ENCODE results near the gene SRC. TPM values are rescaled to one million over a fixed set of nuclear protein-coding genes. Genes with fewer than 3 reads are reported as not detected.
A peak's percentile ranks its signal among the peaks of the same experiment; 100 is the strongest.

Gene SRC
- polyA plus RNA-seq, 3 donors from 2014 or later: 0.82 to 4.1 TPM; not detected in 1

DNA sequence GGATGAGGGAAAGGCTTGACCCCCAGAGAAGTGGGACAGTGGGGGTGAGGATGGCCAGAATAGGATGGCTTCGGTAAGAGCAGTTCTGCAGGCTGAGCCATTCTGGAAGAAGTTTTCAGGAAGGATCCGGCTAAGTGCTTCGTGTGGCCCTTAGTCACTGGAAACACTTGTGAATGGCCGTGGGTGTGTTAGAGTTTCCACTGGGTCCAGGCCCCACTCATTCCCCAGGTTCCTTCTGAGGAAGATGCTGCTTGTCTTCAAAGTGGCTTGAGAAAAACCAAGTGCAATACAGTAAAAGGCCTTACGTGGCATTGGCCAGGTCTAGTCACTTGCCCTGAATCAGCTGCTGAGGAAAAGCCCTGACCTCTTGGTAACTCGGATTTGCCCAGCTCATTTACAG is 28.6 kb upstream of the SRC start:
- no peaks in the 10 kb centered on the region for H3K27me3 Mint-ChIP-seq (ENCODE audit: low read depth in 3 of 3)
- H3K4me3 Mint-ChIP-seq: no peak overlapping the region
- H3K27ac Mint-ChIP-seq: peak overlapping the region in 5 of 6 donors; percentile 26 to 97 (median 91)
- DNase-seq: no peak
- H3K4me1 Mint-ChIP-seq: peaks cover 31 to 39% of the 10 kb centered on the region in 2 donors
- H3K36me3 Mint-ChIP-seq: peaks cover 8 to 16% (median 10%) of the 10 kb centered on the region in 3 donors
- H3K9me3 Mint-ChIP-seq: no peaks in the 10 kb centered on the region

DNA sequence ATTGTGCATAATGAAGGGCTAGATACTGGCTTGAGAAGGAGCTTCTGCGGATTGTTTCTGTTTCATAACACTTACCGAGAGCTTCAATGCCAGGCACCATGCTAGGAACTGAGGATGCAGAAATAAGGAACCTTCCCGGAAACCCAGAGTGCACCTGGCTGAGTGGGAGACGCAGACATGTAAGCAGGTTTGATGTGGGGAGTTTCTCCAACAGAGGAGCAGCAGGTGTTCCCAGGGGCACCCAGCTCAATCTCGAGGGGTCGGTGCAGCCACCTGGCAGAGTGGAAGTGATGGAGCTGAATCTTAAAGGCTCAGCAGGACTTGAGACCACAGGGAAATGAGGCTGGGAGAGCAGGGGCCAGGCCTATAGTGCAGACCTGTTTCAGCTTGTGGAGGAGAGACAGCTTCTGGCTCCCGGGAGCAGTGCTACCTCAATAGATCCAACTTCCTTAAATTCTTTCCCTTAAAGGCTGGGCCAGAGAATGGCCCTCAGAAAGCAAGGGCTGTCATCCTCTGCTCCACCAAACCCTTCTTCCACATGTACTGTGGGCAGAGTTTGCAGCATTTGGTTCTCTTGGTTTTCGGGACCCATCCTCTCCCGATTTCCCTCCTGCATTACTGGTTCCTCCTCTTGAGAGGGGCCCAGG is 27.8 kb upstream of the SRC start:
- DNase-seq: no peak
- no peaks in the 10 kb centered on the region for H3K9me3 Mint-ChIP-seq
- peaks cover 10 to 16% (median 11%) of the 10 kb centered on the region in 3 donors for H3K36me3 Mint-ChIP-seq
- peak overlapping the region in 4 of 6 donors; percentile 33 to 92 (median 58) for H3K27ac Mint-ChIP-seq
- H3K4me1 Mint-ChIP-seq: peaks cover 29 to 39% of the 10 kb centered on the region in 2 donors
- H3K4me3 Mint-ChIP-seq: no peak overlapping the region
- H3K27me3 Mint-ChIP-seq (ENCODE audit: low read depth in 3 of 3): no peaks in the 10 kb centered on the region

DNA sequence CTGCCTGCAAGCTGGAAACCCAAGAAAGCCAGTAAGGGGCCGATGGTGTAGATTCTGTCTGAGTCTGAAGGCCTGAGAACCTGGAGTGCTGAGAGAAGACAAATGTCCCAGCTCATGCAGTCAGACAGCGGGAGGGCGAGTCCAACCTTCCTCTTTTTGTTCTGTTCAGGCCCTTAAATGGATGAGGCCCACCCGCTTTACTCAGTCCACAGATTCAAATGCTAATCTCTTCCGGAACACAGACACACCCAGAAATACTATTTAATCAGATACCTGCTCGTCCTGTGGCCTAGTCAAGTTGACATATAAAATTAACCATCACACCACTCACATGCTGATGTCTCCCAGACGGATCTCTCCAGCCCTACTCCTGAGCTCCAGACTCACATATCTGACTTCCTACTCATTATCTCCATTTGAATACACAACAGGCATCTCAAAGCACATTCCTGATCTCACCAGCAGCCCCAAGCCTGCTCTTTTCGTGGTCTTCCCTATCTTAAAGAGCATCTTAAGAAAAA is 26.7 kb upstream of the SRC start:
- Mint-ChIP-seq H3K9me3 (no peaks in the 10 kb centered on the region), H3K4me1 (peaks cover 27 to 32% of the 10 kb centered on the region in 2 donors), H3K36me3 (peaks cover 10 to 13% (median 11%) of the 10 kb centered on the region in 3 donors), H3K27ac (peak overlapping the region in 2 of 6 donors; percentile 43 to 45), H3K27me3 (ENCODE audit: low read depth in 3 of 3) (no peaks in the 10 kb centered on the region), H3K4me3 (no peak overlapping the region)
- no peak for DNase-seq

DNA sequence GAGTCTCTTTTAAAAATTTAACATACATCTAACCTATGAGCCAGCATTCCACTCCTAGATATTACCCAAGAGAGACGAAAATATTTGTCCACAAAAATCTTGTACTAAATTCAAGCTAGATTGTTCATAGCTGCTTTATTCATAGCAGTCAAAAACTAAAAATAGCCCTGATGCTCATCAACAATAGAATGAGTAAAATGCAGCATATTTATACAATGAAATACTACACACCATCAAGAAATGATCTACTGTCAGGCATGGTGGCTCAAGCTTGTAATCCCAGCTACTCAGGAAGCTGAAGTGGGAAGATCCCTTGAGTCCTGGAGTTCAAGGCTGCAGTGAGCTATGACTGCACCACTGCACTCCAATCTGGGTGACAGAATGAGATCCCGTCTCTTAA is 22.0 kb upstream of the SRC start:
- Mint-ChIP-seq H3K36me3 (peaks cover 0 to 9% (median 7%) of the 10 kb centered on the region in 3 donors), H3K4me3 (no peak overlapping the region), H3K27ac (no peak overlapping the region), H3K4me1 (no peaks in the 10 kb centered on the region), H3K9me3 (no peaks in the 10 kb centered on the region), H3K27me3 (ENCODE audit: low read depth in 3 of 3) (no peaks in the 10 kb centered on the region)
- DNase-seq: no peak

DNA sequence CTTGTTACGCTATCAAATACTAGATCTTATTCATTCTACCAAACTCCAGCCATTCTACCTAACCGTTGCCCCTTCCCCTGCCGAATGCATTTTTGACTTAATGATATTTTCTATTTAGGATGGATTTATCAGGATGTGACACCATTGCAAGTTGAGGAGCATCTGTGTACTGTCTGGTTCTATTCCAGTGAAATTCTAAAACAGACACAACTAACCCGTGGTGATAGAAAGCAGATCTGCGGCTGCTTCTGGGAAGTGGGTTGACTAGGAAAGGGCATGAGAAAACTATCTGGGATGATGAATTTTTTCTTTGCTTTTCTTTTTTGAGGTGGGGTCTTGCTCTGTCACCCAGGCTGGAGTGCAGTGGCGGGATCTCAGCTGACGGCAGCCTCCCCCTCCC is 20.7 kb upstream of the SRC start:
- Mint-ChIP-seq H3K4me1 (no peaks in the 10 kb centered on the region), H3K27ac (no peak overlapping the region)

DNA sequence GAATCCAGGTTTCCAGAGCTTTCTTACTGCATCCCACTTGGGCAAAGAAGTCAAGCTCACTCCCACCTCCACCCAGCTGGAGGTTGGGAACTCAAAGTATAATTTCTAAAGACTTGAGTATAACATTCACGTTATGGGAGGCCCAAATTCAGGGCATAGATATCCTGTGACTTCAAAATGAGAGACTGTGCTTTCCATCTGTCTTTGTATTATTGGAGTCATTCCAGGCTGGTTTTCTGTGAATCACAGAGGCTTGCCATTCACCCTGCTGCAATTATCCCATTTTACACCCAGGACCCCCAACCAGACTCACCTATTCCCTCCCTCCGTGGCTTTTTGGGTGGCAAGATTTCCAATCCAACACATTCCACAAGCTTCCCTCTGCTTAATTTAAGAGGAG is 19.3 kb upstream of the SRC start:
- H3K9me3 Mint-ChIP-seq: no peaks in the 10 kb centered on the region
- H3K4me3 Mint-ChIP-seq: no peak overlapping the region
- peaks cover 0 to 5% (median 0%) of the 10 kb centered on the region in 3 donors for H3K27me3 Mint-ChIP-seq (ENCODE audit: low read depth in 3 of 3)
- no peak for DNase-seq
- H3K36me3 Mint-ChIP-seq: peaks cover 0 to 8% (median 4%) of the 10 kb centered on the region in 3 donors
- H3K27ac Mint-ChIP-seq: no peak overlapping the region
- H3K4me1 Mint-ChIP-seq: no peaks in the 10 kb centered on the region

More for the DNA sequence above, 20.7 kb upstream of the SRC start:
- Mint-ChIP-seq H3K27me3 (ENCODE audit: low read depth in 3 of 3) (peaks cover 0 to under 1% (median 0%) of the 10 kb centered on the region in 3 donors), H3K4me3 (no peak overlapping the region), H3K9me3 (no peaks in the 10 kb centered on the region), H3K36me3 (peaks cover 0 to 8% (median 4%) of the 10 kb centered on the region in 3 donors)
- DNase-seq: no peak

DNA sequence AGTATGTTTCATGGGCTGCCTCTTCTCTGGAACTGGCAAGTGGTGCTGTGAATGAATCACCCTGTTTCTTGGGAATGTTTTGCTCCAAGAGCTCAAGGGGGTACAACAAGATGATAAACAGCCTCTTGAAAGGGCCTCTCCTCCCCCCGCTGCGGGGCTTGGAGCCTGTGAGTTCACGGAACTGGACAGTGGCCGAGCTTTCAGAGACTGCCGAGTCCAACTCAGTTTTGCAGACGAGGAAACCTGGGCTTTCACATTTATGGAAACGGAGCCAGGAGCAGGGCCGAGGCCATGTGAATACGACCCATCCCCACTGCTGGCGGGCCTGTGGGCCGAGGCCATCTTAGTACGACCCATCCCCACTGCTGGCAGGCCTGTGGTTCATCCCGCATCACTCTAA is 18.2 kb upstream of the SRC start:
- Mint-ChIP-seq H3K4me1 (no peaks in the 10 kb centered on the region), H3K4me3 (no peak overlapping the region), H3K27ac (no peak overlapping the region), H3K36me3 (peaks cover 0 to 6% (median 3%) of the 10 kb centered on the region in 3 donors), H3K9me3 (no peaks in the 10 kb centered on the region), H3K27me3 (ENCODE audit: low read depth in 3 of 3) (peaks cover 0 to 5% (median 2%) of the 10 kb centered on the region in 3 donors)
- no peak for DNase-seq

DNA sequence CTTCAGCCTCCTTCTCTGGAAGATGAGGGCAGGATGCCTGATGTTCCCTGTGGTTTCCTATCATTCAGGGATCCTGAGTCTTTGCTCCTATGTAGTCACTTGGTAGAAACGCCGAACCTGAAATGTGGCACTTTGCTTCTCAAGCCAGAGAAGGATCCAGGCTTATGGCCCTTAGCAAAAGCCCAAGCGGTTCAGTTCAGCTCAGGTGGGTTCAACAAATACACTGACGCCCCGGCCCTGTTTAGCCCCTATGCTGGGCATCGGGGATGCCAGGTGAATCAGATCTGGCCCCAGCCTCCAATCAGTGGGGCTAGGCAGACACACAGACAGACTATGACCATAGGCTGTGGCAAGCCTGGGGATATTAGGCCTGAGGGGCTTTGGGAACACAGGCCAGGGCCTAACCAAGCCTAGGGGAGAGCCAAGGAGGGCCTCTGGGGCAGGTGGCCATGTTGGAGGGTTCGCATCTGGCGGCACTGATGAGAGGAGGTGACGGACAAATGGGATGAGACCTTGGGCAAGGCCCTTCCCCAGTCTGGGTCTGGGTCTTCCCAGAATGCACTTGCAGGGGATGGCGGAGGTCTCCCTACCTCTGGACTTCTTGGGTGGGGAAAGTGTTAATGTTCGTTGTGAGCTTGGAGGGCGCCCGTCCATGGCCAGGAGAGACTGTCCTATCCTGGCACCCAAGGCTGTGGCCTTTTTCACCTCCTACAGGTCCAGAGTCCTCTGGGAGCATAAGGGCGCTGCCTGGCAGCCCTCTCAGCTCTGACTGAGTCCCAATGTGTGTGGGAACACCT is 17.6 kb upstream of the SRC start:
- no peak overlapping the region for H3K4me3 Mint-ChIP-seq
- peaks cover 0 to 5% (median 2%) of the 10 kb centered on the region in 3 donors for H3K27me3 Mint-ChIP-seq (ENCODE audit: low read depth in 3 of 3)
- H3K4me1 Mint-ChIP-seq: no peaks in the 10 kb centered on the region
- H3K36me3 Mint-ChIP-seq: peaks cover 0 to 4% (median 0%) of the 10 kb centered on the region in 3 donors
- H3K9me3 Mint-ChIP-seq: no peaks in the 10 kb centered on the region
- no peak overlapping the region for H3K27ac Mint-ChIP-seq
- no peak for DNase-seq

DNA sequence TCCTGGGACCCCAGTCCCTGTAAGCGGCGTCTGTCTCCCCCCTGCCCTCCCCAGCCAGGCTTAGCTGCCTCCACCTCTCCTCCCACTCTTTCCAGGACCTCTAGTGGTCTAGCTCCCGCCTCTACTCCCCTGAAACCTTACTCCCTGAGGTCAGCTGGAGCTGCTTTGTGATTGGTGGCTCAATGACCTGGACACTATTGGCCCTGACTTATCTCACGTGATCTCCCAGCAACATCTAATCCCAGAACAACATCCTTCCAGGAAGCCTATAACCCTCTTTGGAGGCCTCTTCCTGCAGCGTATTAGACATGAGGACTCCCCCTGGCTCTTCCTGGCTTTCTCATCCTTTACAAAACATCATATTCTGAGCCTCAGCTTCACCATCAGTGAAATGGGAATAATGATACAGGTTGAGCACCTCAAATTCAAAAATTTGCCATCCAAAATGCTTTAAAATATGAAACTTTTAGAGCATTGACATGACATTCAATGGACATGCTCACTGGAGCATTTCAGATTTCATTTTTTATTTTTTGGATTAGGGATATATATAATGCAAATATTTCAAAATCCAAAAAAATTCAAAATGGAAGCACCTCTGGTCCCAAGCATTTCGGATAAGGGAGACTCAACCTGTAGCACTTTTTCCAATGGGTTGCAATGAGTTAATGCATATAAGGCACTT is 16.3 kb upstream of the SRC start:
- Mint-ChIP-seq H3K27ac (no peak overlapping the region), H3K9me3 (no peaks in the 10 kb centered on the region), H3K27me3 (ENCODE audit: low read depth in 3 of 3) (peaks cover 0 to 5% (median 2%) of the 10 kb centered on the region in 3 donors), H3K4me3 (no peak overlapping the region), H3K4me1 (no peaks in the 10 kb centered on the region), H3K36me3 (peaks cover 0 to 4% (median 0%) of the 10 kb centered on the region in 3 donors)
- no peak for DNase-seq

DNA sequence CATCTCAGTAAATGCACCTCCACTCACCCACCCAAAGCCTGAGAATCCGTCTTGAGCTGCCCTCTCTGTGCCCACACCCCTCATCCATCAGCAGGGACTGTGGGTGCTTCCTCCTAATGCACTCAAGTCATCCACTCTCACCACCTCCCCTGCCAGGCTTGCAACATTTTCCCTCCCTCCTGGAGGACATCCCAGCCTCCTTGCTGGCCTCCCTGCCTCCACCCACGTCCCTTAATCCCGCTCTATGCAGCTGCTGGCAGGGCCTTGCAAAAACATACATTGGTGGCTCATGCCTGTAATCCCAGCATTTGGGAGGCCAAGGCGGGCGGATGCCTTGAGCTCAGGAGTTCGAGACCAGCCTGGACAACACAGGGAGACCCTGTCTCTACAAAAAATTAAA is 15.6 kb upstream of the SRC start:
- Mint-ChIP-seq H3K4me1 (peaks cover 0 to under 1% of the 10 kb centered on the region in 2 donors), H3K4me3 (no peak overlapping the region), H3K9me3 (no peaks in the 10 kb centered on the region), H3K27me3 (ENCODE audit: low read depth in 3 of 3) (peaks cover 0 to 5% (median 2%) of the 10 kb centered on the region in 3 donors), H3K27ac (no peak overlapping the region), H3K36me3 (peaks cover 0 to 4% (median 0%) of the 10 kb centered on the region in 3 donors)
- no peak for DNase-seq

DNA sequence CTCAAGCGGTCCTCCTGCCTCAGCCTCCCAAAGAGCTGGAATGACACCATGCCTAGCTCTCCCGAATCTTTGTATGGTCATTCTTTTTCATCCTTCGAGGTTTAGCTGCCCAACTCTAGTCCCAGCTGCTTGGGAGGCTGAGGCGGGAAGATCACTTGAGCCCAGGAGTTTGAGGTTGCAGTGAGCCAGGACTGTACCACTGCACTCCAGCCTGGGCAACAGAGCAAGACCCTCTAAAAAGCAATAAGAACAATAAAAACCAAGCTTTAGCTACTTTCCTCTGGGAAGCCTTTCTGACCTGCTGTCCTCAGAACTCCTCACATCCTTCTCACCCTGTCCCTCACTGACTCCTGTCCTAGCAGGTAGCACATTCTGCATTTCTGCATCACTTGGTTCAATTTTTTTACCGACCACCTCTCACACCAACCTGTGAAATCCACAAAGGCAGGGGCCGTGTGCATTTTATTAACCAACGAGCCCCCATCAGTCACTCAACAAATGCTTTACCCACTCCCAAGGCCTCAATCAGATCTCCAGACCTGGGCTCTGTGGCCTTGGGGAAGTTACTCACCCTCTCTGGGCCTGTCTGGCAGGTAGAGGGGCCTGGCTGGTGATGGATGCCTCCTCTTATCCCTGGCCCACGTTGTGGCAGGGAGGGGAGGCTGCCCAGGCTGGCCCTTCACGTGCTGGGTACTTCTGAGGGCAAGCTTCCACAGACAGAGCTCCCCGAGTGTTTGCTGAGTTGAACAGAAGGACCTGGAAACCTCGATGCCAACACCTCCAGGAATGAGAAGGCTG is 14.7 kb upstream of the SRC start:
- Mint-ChIP-seq H3K4me1 (peaks cover 8 to 10% of the 10 kb centered on the region in 2 donors), H3K27me3 (ENCODE audit: low read depth in 3 of 3) (peaks cover 0 to 5% (median 2%) of the 10 kb centered on the region in 3 donors), H3K9me3 (no peaks in the 10 kb centered on the region), H3K4me3 (no peak overlapping the region), H3K27ac (no peak overlapping the region), H3K36me3 (peaks cover 0 to 4% (median 0%) of the 10 kb centered on the region in 3 donors)
- no peak for DNase-seq

DNA sequence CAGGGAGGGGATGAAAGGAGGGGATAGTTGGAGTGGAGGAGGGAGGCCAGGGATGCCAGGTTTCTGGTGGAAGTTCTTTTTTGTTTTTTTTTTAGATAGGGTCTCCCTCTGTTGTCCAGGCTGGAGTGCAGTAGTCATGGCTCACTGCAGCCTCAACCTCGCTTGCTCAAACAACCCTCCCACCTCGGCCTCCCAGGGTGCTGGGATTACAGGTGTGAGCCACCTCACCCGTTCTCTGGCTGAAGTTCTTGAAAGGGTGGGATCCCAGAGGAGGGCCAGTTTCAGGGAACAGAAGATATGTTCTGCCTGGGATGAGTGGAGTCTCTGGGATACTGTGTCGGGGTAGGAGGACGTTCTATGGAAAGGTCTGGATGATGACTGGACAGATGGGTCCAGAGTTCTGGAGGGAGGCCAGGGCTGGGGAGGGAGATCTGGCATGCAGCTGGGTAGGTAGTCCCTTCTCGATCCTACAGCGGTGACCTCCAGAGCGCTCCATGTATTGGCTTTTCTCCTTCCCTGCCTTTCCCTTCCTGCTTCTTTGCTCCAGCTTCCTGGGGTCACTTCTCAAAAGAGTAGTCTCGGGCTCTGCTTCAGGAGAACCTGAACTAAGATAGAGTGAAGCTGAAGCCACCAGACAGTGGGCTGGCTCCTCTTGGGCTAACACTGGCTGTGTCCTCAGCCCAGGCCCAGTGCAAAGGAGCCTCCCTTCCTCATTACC is 12.7 kb upstream of the SRC start:
- no peaks in the 10 kb centered on the region for H3K9me3 Mint-ChIP-seq
- no peak for DNase-seq
- no peak overlapping the region for H3K27ac Mint-ChIP-seq
- no peak overlapping the region for H3K4me3 Mint-ChIP-seq
- peaks cover 0 to 4% (median 0%) of the 10 kb centered on the region in 3 donors for H3K36me3 Mint-ChIP-seq
- H3K27me3 Mint-ChIP-seq (ENCODE audit: low read depth in 3 of 3): peaks cover 0 to 5% (median 2%) of the 10 kb centered on the region in 3 donors
- peaks cover 19 to 24% of the 10 kb centered on the region in 2 donors for H3K4me1 Mint-ChIP-seq
